GM23338 (cell line): ENCODE results near the gene STRIT1.

ENCODE experiments used
- CREB1 ChIP-seq: fragments of 250-450 bp; sonication (Bioruptor Pico); IDR thresholded peaks from 2 replicates; pipeline ENCODE4 v1.5.0; 2020; ENCODE audit warnings: low read depth, mild to moderate bottlenecking, moderate library complexity
- CTCF ChIP-seq, 2 experiments: fragments of 200-600 bp in 1 of 2; sonication (generic) in 1 of 2; conservative IDR thresholded peaks; 2 replicates each; pipeline versions ENCODE4 v1.5.1 to v1.6.1; 2016 to 2017; ENCODE audit warnings: antibody characterized with exemption in 2 of 2, low read depth in 2 of 2, mild to moderate bottlenecking in 2 of 2, moderate library complexity in 1 of 2
- EZH2 ChIP-seq: fragments of 200-600 bp; sonication (generic); IDR thresholded peaks from one replicate; pipeline ENCODE4 v1.8.0; 2017; ENCODE audit warnings: antibody characterized with exemption, mild to moderate bottlenecking, low read depth; ENCODE audit not compliant: unreplicated experiment
- POLR2AphosphoS5 ChIP-seq: IDR thresholded peaks from 2 replicates; pipeline ENCODE4 v1.6.1; 2016; ENCODE audit warnings: antibody characterized with exemption, low read depth
- TF ChIP-seq, protein P1 (sequence below): IDR thresholded peaks from 2 replicates; pipeline ENCODE4 v1.6.1; 2016; ENCODE audit warnings: antibody characterized with exemption
- TF ChIP-seq, protein P2 (sequence below): IDR thresholded peaks from one replicate; pipeline ENCODE4 v1.6.1; 2018; ENCODE audit warnings: antibody characterized with exemption; ENCODE audit not compliant: unreplicated experiment

- TF ChIP-seq CTCF (conservative IDR thresholded peaks at IDR 0.05; ENCODE audit: low read depth in 2 of 2): no peak
- no peak for TF ChIP-seq CREB1 (CRISPR knock-in tag)
- no peak for TF ChIP-seq POLR2AphosphoS5
- TF ChIP-seq EZH2: no peak
- TF ChIP-seq, protein P1, sequence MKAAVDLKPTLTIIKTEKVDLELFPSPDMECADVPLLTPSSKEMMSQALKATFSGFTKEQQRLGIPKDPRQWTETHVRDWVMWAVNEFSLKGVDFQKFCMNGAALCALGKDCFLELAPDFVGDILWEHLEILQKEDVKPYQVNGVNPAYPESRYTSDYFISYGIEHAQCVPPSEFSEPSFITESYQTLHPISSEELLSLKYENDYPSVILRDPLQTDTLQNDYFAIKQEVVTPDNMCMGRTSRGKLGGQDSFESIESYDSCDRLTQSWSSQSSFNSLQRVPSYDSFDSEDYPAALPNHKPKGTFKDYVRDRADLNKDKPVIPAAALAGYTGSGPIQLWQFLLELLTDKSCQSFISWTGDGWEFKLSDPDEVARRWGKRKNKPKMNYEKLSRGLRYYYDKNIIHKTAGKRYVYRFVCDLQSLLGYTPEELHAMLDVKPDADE: no peak
- TF ChIP-seq, protein P2, sequence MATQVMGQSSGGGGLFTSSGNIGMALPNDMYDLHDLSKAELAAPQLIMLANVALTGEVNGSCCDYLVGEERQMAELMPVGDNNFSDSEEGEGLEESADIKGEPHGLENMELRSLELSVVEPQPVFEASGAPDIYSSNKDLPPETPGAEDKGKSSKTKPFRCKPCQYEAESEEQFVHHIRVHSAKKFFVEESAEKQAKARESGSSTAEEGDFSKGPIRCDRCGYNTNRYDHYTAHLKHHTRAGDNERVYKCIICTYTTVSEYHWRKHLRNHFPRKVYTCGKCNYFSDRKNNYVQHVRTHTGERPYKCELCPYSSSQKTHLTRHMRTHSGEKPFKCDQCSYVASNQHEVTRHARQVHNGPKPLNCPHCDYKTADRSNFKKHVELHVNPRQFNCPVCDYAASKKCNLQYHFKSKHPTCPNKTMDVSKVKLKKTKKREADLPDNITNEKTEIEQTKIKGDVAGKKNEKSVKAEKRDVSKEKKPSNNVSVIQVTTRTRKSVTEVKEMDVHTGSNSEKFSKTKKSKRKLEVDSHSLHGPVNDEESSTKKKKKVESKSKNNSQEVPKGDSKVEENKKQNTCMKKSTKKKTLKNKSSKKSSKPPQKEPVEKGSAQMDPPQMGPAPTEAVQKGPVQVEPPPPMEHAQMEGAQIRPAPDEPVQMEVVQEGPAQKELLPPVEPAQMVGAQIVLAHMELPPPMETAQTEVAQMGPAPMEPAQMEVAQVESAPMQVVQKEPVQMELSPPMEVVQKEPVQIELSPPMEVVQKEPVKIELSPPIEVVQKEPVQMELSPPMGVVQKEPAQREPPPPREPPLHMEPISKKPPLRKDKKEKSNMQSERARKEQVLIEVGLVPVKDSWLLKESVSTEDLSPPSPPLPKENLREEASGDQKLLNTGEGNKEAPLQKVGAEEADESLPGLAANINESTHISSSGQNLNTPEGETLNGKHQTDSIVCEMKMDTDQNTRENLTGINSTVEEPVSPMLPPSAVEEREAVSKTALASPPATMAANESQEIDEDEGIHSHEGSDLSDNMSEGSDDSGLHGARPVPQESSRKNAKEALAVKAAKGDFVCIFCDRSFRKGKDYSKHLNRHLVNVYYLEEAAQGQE: no peak
Measured at GRCh38 chr3:155317211-155317610, 23.7 kb upstream of the STRIT1 start.
